Liver (tissue), 4 donors: ENCODE results near the gene WASF2. TPM values are rescaled to one million over a fixed set of nuclear protein-coding genes. Genes with fewer than 3 reads are reported as not detected.

ENCODE experiments used
- polyA plus RNA-seq, 2 donors: library from polyadenylated mRNA; stranded (reverse) in 1 of 2; unstranded in 1 of 2; fragments of 200-250 nt in 1 of 2; fragments of >200 nt in 1 of 2; fragmentation: Nextera tagmentation in 1 of 2; extraction: Ambion mirVana in 1 of 2; gene quantifications; one replicate each; pipeline versions ENCODE4 v1.2.1 to v1.2.3, GENCODE V29; 2013 to 2015
- total RNA-seq, 2 donors: library from RNA; depleted of rRNA; stranded (reverse); fragments of >200 nt; gene quantifications; one replicate each; pipeline ENCODE4 v1.2.3, GENCODE V29; 2014
- donor health status: healthy.
- donor health status: healthy.
- donor health status: healthy.

WASF2 gene
- total and polyA plus RNA-seq, 4 donors, result 11.6 to 37.7 (median 18.7) TPM

Other genes starting within 250 kb of the WASF2 start
- gene TMEM222, start 168.0 kb downstream of the WASF2 start, total RNA-seq, result 10 to 100 TPM; 14.7 to 14.9 TPM
- 10 to 100 TPM; 28.6 to 32.9 TPM for gene TMEM222, start 168.0 kb downstream of the WASF2 start, polyA plus RNA-seq
- 1 to 10 TPM; 1.9 to 3.9 TPM for gene SYTL1, start 148.1 kb downstream of the WASF2 start, total RNA-seq
- under 1 TPM; 0.73 to 0.93 TPM for gene SYTL1, start 148.1 kb downstream of the WASF2 start, polyA plus RNA-seq
- gene MAP3K6, start 123.2 kb downstream of the WASF2 start, total RNA-seq, result 1 to 10 TPM; 1.3 to 8.3 TPM
- 1 to 10 TPM; 3.4 to 4.6 TPM for gene MAP3K6, start 123.2 kb downstream of the WASF2 start, polyA plus RNA-seq
- gene FCN3, start 115.3 kb downstream of the WASF2 start, total RNA-seq, result 100 to 1,000 TPM in 1 of 2 donors, 10 to 100 TPM in 1; 87.3 to 146 TPM
- gene FCN3, start 115.3 kb downstream of the WASF2 start, polyA plus RNA-seq, result 100 to 1,000 TPM; 127 to 310 TPM
- not detected for gene CD164L2, start 106.8 kb downstream of the WASF2 start, total RNA-seq
- not detected for gene CD164L2, start 106.8 kb downstream of the WASF2 start, polyA plus RNA-seq
- gene GPR3, start 97.5 kb downstream of the WASF2 start, total RNA-seq, result under 1 TPM in 1 of 2 donors, not detected in 1; under 0.01 TPM
- gene GPR3, start 97.5 kb downstream of the WASF2 start, polyA plus RNA-seq, result under 1 TPM in 1 of 2 donors, not detected in 1; 0.30 TPM
- 1 to 10 TPM; 4.7 to 6.3 TPM for gene AHDC1, start 114.0 kb upstream of the WASF2 start, total RNA-seq
- 1 to 10 TPM; 2.4 to 6.5 TPM for gene AHDC1, start 114.0 kb upstream of the WASF2 start, polyA plus RNA-seq
- 10 to 100 TPM in 1 of 2 donors, 1 to 10 TPM in 1; 7.8 to 20.2 TPM for gene FGR, start 145.0 kb upstream of the WASF2 start, total RNA-seq
- gene FGR, start 145.0 kb upstream of the WASF2 start, polyA plus RNA-seq, result 1 to 10 TPM; 2.8 to 4.6 TPM
- 10 to 100 TPM in 1 of 2 donors, 1 to 10 TPM in 1; 5.9 to 52.4 TPM for gene IFI6, start 182.0 kb upstream of the WASF2 start, total RNA-seq
- gene IFI6, start 182.0 kb upstream of the WASF2 start, polyA plus RNA-seq, result 100 to 1,000 TPM; 286 to 339 TPM
- 1 to 10 TPM; 4.3 to 7.4 TPM for gene FAM76A, start 235.8 kb upstream of the WASF2 start, total RNA-seq
- gene FAM76A, start 235.8 kb upstream of the WASF2 start, polyA plus RNA-seq, result 1 to 10 TPM; 1.7 to 5.6 TPM